Nephron (organoid): ENCODE data around the gene KRTAP10-7.
"Not testable (repeated sequence)": the region's sequence is repeated elsewhere in the genome, so short reads cannot be mapped to it uniquely, and the experiment has no call there.

Experiments
- H3K27ac Mint-ChIP-seq, 3 experiments: 2 replicates each; pipeline ENCODE4 v1.8.0; 2020; ENCODE audit warnings: mixed read lengths in 3 of 3, mild to moderate bottlenecking in 2 of 3, moderate library complexity in 1 of 3
- H3K27me3 Mint-ChIP-seq: 2 replicates; pipeline ENCODE4 v1.8.0; 2021; ENCODE audit warnings: low read depth, mild to moderate bottlenecking, moderate library complexity, mixed read lengths
- H3K36me3 Mint-ChIP-seq: 2 replicates; pipeline ENCODE4 v1.8.0; 2020; ENCODE audit warnings: low read depth, mixed read lengths
- H3K4me1 Mint-ChIP-seq: 2 replicates; pipeline ENCODE4 v1.8.0; 2020; ENCODE audit warnings: mixed read lengths
- H3K4me3 Mint-ChIP-seq, 3 experiments: 2 replicates each; pipeline ENCODE4 v1.8.0; 2020; ENCODE audit warnings: mild to moderate bottlenecking in 3 of 3, mixed read lengths in 3 of 3, moderate library complexity in 2 of 3
- H3K9me3 Mint-ChIP-seq: 2 replicates; pipeline ENCODE4 v1.8.0; 2020; ENCODE audit warnings: mixed read lengths
- CTCF ChIP-seq, 3 experiments: fragments of 200-600 bp; sonication (generic); IDR thresholded peaks; one replicate each; pipeline ENCODE4 v1.5.0; 2021; ENCODE audit warnings: antibody characterized with exemption in 3 of 3; ENCODE audit not compliant: unreplicated experiment in 3 of 3

KRTAP10-7 gene

GRCh38 chr21:44609193-44609592, 8.8 kb downstream of the KRTAP10-7 start:
- TF ChIP-seq CTCF (IDR thresholded peaks at IDR 0.05; ENCODE audit: unreplicated experiment in 3 of 3), result no peak

DNA sequence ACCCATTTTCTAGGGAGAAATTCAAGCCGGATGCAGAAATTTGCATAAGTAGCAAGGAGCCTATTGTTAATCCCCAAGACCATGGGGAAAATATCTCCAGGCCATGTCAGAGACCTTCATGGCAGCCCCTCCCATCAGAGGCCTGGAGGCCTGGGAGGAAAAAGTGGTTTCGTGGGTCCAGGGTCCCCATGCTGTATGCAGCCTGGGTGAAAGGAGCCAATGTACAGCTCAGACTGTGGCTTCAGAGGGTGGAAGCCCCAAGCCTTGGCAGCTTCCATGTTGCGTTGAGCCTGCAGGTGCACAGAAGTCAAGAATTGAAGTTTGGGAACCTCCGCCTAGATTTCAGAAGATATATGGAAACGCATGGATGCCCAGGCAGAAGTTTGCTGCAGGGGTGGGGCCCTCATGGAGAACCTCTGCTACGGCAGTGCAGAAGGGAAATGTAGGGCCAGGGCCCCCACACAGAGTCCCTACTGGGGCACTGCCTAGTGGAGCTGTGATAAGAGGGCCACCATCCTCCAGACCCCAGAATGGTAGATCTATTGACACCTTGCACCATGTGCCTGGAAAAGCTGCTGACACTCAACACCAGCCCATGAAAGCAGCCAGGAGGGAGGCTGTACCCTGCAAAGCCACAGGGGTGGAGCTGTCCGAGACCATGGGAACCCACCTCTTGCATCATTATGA, 9.9 kb downstream of the KRTAP10-7 start:
- H3K27me3 Mint-ChIP-seq, H3K27ac Mint-ChIP-seq, H3K36me3 Mint-ChIP-seq, H3K4me3 Mint-ChIP-seq, H3K4me1 Mint-ChIP-seq: not testable (repeated sequence)
- peaks cover 37% of the 10 kb centered on the region for H3K9me3 Mint-ChIP-seq

More at GRCh38 chr21:44609193-44609592, 8.8 kb downstream of the KRTAP10-7 start:
- Mint-ChIP-seq H3K27ac (no peak overlapping the region), H3K36me3 (peaks cover 3% of the 10 kb centered on the region), H3K4me3 (no peak overlapping the region), H3K27me3 (peaks cover 8% of the 10 kb centered on the region), H3K4me1 (no peaks in the 10 kb centered on the region), H3K9me3 (peaks cover 40% of the 10 kb centered on the region)

- Mint-ChIP-seq H3K9me3 (peaks cover 33% of the 10 kb centered on the region), H3K27me3 (peaks cover 10% of the 10 kb centered on the region), H3K4me1 (no peaks in the 10 kb centered on the region), H3K36me3 (peaks cover 3% of the 10 kb centered on the region), H3K4me3 (no peak overlapping the region), H3K27ac (no peak overlapping the region)
- no peak for TF ChIP-seq CTCF (IDR thresholded peaks at IDR 0.05; ENCODE audit: unreplicated experiment in 3 of 3)
Measured at GRCh38 chr21:44611551-44611950, 11.2 kb downstream of the KRTAP10-7 start.

GRCh38 chr21:44612029-44612486, 11.7 kb downstream of the KRTAP10-7 start, which contains the start of gene KRTAP10-8:
Gene KRTAP10-8 (plus strand): TSS chr21:44612079. CDS start chr21:44612101, 22 bp downstream.
- H3K4me3 Mint-ChIP-seq, result no peak within 1 kb of the TSS
- no peak for TF ChIP-seq CTCF (IDR thresholded peaks at IDR 0.05; ENCODE audit: unreplicated experiment in 3 of 3)
- H3K9me3 Mint-ChIP-seq, result peaks cover 32% of the 10 kb centered on the region
- H3K27me3 Mint-ChIP-seq, result peaks cover 10% of the 10 kb centered on the region
- no peaks in the 10 kb centered on the region for H3K4me1 Mint-ChIP-seq
- no peak within 1 kb of the TSS for H3K27ac Mint-ChIP-seq
- H3K36me3 Mint-ChIP-seq, result peaks cover 3% of the 10 kb centered on the region

GRCh38 chr21:44612669-44613229, 12.4 kb downstream of the KRTAP10-7 start:
- Mint-ChIP-seq H3K27ac (no peak overlapping the region), H3K27me3 (peaks cover 11% of the 10 kb centered on the region), H3K4me3 (no peak overlapping the region), H3K9me3 (peaks cover 30% of the 10 kb centered on the region), H3K36me3 (peaks cover 3% of the 10 kb centered on the region), H3K4me1 (no peaks in the 10 kb centered on the region)
- TF ChIP-seq CTCF (IDR thresholded peaks at IDR 0.05; ENCODE audit: unreplicated experiment in 3 of 3), result no peak

DNA sequence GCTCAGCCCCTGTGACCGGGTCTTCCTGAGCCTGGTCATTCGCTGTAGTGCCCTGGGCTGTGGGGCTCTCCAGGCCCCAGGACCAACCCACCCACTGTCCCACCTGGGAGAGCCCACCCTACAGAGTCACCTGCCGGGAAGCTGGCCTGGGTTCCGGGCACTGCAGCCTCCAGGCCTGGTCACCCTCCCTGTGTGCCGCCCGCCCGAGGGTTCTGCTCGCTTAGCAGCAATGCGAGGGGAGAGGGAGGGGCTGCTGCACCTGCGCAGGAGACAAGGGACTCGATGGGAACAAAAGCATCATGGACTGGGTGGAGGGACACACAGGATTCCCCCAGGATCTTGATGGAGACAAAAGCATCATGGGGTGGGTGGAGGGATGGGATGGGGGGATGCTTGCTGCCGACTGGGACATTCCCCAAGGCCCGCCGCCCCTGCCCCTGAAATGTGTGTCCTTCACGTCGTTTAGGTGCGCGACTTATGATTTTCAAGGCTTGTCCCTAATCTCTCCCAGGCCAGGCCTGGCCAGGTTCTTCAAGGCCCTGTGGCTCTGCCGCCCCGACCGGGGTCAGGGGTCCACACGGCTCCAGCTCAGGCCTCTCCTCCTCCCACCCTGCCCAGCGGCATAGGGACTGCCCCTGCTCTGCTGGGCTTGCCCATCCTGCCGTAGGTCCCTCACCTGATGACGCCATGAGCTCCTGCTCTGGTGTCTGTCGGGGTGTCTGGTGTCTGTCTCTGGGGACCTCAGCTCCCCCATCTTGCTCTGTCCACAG, 13.2 kb downstream of the KRTAP10-7 start:
- Mint-ChIP-seq H3K4me1 (no peaks in the 10 kb centered on the region), H3K9me3 (peaks cover 29% of the 10 kb centered on the region), H3K27me3 (peaks cover 11% of the 10 kb centered on the region), H3K4me3 (no peak overlapping the region), H3K27ac (no peak overlapping the region), H3K36me3 (peaks cover 3% of the 10 kb centered on the region)
- TF ChIP-seq CTCF (IDR thresholded peaks at IDR 0.05; ENCODE audit: unreplicated experiment in 3 of 3), result no peak
